T-helper 22 cell (primary cell): Measurements from ENCODE around the gene TRIM47.

ENCODE experiments used
- DNase-seq: peaks from one replicate; pipeline ENCODE4 v3.0.0-alpha.2; 2020; ENCODE audit warnings: low read depth

TRIM47 gene

DNA sequence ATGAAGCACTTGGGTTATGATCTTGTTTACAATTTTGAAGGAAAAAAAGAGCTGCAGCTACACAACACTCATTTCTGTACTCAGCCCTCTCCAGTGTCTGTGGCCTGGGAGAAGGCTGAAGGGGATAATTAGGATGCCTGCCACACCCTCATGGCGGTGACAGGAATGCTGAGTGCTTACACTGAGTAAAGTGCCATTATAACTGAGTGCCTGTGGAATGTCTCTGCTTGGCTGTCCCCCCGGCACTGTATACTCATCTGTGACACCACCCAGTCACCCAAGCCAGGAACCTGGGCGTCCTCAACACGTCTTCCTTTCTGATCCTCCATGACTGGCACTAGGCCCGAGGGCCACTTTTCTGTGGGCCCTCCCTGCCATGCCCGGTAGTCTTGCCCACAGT is 29.8 kb upstream of the TRIM47 start:
- DNase-seq, result no peak

DNA sequence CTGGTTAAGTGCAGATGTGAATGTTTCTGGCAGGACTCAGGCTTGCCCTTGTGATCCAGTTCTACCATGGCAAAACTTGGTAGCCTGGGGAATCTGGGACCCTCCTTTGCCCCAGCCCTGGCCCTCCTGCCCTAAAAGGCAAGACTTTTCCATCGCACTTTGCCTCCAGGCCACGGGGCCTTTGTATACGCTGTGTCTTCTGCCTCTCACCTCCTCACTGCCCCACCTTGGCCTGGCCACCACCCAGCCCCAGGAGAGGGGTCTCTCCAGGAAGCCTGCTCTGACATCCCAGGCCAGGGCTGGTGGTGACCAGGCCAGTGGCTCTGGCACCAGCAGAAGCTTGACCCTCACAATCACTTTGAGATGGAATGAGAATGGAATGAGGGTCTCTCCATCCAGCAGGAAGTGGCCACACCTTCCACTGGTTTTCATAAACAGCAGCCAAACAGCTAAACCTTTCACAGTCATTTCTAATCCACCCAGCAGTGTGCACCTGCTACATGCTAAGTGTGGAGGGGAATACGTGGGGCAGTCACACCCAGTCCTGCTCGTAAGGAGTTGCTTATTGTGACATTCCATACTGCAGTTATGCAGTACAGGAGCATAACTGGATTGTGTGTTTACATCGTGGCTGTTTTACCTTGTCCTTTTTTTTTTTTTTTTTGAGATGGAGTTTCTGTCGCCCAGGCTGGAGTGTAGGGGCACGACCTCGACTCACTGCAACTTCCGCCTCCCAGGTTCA is 27.9 kb upstream of the TRIM47 start:
- no peak for DNase-seq

DNA sequence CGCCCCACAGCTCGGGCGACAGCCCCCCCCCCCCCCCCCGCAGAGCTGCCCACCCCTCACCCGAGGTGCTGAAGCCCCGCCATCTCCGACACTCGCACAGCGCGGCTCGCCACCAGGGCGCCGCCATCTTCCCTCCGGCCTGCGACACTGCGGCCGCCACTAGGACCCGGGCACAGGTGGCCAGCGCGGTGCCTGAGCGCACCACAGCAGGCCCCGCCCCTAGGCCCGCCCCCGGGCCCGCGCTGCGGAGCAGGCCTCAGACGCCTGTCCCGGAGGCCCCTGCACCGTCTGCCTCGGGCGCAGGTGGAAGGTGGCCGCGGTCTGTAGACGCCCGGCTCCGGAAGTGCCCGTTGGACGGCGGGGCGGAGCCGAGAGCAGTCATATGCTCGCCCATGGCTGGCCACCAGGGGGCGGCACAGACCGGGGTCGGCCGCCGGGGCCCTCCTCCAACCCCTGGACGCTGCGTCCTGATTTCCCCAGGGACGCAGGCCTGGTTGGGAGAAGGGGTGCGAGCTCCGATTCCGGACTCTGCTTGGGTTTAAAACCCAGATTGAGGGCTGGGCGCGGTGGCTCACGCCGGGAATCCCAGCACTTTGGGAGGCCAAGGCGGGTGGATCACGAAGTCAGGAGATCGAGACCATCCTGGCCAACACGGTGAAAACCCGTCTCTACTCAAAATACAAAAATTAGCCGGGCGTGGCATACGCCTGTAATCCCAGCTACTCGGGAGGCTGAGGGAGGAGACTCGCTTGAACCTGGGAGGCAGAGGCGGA is 26.6 kb upstream of the TRIM47 start, which contains the start of gene MRPL38:
Gene MRPL38, minus strand, starts transcription at position 136 of the 773 bp plus-strand sequence. Its CDS starts 9 bp downstream, at position 127.
- DNase-seq, result peak; percentile 86

DNA sequence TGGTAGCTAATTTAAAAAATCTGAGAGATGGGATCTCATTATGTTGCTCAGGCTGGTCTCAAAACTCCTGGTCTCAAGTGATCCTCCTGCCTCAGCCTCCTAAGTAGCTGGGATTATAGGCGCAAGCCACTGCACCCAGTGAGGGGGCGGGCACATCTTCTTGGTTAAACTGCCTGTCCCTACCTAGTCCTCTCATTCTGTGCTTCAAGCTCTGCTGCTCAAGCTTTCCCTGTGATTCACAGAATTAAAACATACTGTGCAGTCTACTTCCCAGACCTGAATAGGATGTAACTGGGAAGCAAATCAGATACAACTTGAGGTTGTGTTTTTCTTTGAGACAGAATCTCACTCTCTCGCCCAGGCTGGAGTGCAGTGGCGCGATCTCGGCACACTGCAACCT is 24.0 kb upstream of the TRIM47 start:
- no peak for DNase-seq

DNA sequence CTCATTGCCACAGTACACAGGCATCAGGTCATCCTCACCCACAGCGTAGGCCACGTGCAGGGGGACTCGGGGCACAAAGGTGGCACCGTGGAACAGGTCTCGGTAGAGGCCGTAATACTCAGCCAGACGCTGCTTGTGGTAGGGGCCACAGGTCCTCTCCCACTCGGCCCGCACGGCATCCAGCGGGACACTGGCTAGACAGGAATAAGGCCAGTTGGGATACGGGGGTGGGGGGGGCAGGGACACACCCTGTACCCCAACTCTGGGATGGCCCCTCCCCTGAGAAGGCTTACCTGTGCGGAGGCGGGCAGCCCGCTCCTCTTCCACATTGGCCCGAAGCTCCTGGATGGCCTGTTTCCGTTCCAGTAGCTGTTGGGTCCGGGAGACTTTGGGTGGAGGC is 23.3 kb upstream of the TRIM47 start:
- DNase-seq, result no peak

DNA sequence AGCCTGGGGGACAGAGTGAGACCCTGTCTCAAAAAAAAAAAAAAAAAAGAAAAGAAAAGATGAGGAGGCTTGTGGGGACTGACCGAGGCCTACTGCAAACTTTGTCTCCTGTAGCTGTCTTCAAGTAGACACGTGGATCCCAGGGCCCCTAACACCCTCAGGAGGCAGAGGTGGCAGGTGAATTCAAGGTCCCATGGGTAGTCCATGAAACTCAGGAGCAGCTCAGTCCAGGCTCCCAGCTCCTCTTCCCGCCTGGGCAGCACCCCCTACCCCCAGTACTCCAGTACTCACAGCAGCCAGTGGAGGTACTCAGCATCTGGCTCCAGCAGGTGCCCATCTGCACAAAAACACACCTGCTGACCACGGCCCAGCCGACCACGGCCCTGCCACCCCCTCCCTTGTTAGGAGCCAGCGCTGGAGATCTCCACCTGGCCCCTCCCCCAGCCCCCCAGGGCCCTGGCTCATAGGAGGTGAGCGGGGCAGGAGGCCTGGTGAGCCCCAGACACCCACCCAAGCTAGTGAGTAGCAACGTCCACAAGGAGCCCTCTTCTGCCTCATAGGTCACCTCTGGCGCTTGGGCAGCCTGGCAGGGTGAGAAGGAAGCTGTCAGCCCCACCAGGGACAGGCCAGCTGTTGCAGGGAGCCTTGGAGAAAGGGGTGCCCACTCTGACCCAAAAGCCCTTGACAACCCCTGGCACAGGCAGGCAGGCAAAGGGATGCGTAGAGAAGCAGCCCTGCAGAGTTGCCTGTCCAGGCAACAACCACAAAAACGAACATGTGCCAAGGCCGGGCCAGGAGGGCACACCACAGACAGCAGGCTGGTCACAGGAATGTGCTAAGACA is 22.5 kb upstream of the TRIM47 start:
- DNase-seq, result no peak

DNA sequence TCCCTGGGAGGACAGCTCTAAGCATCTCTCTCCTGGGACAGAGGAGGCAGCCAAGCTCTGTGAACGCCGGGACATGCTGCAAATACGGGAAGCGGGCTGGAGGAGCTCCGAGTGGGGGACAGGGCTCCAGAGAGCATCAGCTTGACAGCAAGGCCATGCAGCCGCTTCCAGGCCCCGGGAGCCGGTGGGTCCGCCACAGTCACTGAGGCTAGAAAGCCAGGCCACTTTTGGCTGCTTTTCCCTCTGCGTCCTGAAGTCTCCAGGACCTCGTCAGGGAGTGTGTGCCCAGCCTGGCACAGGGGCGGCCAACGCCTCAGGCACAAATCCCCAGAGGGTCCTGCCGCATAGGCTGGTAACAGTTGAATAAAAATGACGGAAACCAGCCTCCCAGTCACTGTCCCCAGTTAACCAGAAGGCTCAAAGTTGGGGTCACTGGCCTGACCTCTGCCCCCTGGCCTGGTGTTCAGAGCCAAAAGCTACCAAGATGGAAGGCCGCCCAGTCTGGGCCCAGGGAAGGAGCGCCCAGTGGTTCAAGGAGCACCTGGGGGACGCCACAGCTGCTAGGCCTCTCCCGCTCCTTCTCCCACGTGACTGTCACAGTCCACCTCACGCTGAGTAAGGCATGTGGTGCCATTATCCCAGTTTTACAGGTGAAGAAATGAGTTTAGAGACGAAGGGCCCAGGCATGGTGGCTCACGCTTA is 21.5 kb upstream of the TRIM47 start:
- no peak for DNase-seq

DNA sequence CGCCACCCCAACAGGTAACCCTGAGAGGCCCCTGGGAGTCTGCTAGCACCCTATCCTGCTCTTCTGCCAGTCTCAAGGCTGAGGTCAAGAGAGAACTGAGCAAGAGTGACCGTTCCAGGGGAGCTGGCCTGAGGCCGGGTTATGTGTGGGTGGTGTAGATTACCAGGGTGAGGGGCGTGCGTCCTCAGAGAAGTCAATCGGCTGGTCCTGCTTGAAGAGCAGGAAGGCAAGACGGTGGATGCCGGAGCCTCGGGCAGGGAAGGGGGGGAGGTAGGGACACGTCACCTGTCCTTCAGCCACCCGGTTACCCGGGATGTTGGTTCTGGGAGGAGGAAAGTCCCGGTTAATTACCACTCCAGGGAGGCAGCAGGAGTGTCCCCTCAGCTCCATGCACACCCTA is 21.0 kb upstream of the TRIM47 start:
- DNase-seq, result no peak

DNA sequence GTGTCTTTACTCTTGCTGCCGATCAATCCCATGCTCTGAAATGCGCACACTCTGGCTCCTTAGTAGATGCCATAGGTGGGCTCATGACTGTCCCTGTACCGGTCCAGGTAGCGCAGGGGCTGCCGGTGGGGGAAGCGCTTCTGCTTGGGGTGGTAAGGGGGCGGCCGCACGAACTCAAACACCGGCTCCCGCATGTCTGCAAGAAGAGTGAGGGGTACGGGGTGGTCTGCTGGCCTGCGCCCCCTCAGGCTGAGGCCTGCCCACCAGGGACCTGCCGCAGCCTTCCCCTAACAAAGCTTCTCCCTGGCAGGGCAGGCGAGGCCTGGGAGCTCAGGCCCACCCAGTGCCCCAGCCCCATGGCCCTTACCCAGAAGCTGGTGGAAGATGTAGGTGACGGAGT is 20.4 kb upstream of the TRIM47 start:
- no peak for DNase-seq

DNA sequence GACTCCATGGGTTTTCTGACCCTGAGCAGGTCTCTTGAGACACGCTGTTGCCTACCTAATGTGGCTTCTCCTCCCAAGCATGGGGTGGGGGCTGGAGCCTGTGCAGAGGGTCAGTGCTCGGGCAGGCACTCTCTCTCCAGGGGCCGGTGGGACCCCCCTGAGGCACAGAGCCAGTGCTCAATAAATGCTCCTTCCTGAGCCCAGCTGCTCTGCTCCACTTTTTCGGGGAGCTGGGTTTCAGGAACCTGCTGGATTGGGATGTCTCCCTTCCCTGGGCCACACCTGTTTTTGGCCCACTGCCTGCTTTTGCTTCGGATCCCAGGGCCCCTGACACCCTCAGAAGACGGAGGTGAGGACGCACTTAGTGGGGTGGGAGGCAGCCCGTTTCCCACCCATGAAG is 19.7 kb upstream of the TRIM47 start:
- DNase-seq, result no peak

DNA sequence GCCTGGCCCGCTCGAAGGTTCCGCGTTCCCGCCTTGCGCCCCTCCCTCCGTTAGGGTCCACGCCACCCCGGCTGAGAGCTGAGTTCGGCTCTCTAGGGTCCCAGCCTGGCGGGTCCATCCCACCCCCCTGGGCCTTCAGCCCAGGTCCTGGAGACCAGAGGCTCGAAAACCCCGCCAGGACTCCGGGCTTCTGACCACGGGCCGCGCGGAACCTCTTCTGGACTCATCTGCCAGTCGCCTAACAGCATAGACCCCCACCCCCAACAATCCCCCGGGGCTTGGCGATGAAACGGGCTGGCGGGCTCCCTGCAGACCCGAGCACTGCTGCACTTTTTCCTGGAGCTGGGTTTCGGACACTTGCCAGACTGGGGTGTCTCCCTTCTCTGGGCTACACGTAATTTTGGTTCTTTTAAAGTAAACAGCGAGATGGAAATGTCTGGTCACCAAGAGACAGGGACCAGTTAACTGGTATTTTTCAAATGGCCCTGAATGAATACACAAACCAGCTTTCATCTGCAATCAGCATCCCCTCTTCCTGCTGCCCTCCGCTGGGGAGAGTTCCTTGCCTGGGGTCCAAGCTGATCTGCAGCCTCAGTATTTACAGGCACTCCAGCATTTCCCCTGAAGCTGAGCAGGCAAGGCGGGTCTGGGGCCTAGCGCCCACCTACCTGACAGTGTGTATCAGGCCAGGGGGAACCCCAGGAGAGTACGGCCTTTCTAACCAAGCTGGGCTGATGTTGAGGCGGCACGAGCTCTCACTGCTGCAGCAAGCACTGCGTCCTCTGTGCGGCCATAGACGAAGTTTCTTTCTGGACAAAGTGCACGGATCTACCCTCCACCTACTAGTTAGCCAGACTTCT is 19.0 kb upstream of the TRIM47 start:
- DNase-seq, result no peak

DNA sequence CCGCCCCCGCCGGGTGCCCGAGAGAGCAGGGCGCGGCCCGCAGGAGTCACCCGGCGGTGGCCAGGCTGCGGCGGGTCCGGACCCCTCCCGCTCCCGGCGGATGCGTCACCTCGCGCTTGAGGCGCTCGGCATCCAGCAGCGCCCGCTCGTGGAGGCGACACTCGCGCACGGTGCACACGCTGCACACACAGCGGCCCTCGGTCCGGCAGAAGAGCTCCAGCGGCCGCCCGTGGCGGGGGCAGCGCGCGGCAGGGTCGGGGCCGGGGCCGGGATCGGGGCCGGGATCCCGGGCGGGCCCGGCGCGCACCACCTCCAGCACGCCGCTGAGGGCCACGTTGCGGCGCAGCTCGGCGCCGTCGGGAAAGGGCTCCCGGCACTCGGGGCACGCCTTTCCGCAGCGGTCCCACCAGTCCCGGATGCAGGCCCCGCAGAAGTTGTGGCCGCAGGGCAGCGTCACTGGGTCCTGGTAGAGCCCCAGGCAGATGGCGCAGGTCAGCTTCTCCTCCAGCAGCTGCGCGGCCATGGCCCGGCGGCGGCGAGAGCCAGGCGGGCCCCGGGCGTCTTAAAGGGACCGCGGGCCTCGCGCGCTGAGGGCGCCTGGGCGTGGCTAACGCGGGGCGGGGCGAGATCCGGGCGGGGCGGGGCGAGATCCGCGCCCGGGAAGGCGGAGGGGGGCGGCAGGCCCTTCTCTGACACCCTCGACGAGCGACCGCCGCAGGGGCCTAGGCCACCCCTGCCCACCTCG is 18.2 kb upstream of the TRIM47 start, which contains the start of gene TRIM65:
Gene TRIM65, minus strand, starts transcription at position 537 of the 745 bp plus-strand sequence. Its CDS starts 14 bp downstream, at position 523.
- DNase-seq, result peak; percentile 56

DNA sequence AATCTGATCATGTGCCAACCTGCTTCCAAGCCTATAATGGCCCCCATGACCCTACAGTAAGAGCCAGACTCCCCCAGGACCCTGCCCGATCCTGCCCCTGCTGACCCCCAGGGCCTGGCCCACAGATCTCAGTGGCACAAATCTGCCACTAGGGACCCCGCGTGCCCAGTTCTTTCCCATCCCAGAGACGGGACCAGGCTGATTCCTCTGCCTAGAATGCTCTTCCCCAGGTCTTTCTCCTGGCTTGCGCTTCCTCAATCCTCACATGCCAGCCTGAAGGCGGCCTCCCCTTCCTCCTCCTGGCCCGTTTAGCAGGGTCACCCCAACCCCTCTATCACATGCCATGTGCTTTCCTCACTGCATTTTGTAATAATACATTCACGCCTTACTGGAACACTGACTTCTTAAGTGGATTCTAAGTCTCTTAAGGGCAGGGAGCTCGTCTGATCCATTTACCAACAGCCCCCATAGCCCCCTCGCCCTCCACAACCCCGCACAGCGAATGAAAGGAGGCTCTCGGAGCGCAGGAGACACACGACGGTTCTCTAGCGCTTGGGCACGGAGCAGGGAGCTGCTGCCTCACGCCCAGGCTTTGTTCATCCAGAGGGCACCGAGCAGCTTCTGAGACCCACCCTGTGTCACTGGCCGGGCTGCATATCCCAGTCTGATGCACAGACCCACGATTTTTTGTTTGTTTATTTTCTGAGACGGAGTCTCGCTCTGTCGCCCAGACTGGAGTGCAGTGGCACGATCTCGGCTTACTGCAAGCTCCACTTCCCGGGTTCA is 17.2 kb upstream of the TRIM47 start:
- no peak for DNase-seq

DNA sequence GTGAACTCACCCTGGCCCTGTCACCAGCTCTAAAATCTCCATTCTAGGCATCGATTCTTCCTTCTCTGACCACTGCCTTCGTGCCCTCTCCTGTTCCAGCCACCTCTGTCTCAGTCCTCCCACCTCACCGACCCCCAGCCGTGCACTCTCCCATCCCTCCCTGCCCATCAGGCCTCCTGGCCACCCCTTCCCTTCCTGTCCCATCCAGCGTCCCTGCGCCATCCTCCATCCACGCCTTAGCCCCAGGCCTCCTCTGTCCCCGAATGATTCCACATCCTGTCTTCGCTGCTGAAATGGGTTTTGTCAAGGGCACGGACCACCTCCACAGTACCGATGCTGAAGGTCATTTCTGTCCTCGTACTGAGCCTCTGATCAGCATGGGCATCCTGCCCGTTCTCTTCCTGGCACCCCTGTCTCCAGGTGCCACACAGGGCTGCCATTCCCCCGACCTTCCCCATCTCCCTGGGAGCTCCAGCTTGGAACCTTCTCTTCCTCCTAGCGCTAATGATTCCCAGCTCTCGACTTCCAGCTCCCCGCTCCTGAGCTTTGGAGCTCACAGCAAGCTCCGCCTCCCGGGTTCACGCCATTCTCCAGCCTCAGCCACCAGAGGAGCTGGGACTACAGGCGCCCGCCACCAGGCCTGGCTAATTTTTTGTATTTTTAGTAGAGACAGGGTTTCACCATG is 15.8 kb upstream of the TRIM47 start:
- no peak for DNase-seq

DNA sequence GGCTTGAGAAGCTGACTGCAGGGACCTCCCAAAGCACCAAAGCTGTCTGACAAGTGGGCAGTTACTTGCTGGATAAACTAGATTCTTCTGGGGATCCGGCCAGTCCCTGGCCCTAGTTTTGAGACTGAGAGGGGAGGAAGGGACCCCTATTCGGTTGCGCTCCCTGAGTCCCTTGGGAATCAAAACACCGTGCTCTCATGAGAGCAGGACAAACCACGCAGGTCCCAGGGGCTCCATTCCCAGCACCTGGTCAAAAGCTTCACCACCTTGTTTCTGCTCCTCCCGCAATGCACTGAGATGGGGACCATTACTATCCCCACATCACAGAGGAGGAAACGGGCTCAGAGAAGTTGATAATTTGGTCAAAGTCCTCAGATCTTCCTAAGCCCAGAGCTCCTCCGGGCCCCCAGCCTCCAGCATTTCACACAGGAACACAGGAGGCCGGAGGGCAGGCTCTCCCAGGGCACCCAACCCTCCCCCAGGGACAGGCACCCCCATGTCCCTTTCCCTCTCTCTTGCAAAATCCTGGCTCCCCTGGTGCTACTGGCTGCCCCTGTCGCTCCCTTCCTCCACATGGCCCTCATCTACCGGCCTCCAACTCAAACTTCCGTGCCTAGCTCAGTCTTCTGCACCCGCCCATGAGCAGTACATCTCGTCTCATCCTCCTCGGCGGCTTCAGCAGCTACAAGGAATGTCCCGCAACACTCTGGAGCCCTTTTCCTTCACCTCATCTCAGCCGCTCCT is 15.1 kb upstream of the TRIM47 start:
- DNase-seq, result no peak

DNA sequence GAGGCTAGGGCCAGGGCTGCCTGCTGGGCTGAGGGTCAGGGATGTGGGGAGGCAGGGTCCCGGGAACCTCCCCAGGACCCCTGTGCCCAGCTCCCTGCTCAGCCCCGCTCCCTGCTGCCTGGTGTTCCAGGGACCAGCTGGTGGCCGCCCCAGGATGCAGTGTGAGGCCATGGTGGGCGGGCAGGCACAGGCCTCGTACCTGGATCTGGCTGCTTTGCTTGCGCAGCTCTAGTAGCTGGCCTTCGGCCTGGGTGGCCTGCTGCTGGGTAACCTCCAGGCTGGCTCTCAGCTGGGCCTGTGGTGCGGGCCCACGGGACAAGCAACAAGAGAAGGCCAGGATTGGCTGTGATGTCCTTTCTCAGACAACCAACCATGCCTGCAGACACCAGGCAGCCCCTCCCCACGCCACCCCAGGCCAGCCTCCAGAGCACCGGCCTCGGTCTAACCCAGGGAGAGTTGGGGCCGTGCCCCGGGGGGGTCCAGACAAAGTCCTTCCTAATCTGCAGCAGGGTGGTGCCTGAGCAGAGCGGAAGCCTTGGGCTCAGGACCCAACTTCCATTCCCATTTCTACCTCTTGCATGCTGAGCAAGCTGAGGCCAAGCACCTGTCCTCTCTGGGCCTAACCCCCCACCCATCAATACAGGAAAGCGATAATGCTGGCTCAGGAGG is 14.3 kb upstream of the TRIM47 start:
- DNase-seq, result no peak
